ENCODE data around the gene LRP3. TPM values are rescaled to one million over a fixed set of nuclear protein-coding genes. Genes with fewer than 3 reads are reported as not detected.

Gene LRP3
- total and polyA plus RNA-seq, 2 of the 13 experiments (the other 11 are each of a cell fraction or from before 2014, with no cell fraction given): 17.6 to 51.6 TPM

DNA sequence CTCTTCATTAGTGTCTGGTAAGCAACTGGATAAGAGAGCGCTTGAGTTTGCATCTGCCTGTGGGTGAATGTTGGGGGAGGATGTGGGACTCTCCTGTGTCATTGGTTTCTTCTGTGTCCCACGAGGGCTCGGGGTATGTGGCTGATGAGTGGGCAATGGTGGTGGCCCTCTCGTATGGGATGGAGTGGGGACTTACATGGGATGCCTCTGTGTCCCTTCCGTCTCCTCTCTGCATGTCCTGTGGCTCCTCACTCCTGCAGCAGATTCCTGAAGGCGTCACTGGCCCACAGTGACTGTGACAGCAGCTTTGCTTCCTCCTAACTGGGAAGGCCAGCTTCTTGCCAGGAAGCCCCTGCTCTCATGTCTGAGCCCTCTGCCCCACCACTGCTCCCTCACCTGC is 2.6 kb upstream of the LRP3 start (continued):
- TF ChIP-seq, protein P1, sequence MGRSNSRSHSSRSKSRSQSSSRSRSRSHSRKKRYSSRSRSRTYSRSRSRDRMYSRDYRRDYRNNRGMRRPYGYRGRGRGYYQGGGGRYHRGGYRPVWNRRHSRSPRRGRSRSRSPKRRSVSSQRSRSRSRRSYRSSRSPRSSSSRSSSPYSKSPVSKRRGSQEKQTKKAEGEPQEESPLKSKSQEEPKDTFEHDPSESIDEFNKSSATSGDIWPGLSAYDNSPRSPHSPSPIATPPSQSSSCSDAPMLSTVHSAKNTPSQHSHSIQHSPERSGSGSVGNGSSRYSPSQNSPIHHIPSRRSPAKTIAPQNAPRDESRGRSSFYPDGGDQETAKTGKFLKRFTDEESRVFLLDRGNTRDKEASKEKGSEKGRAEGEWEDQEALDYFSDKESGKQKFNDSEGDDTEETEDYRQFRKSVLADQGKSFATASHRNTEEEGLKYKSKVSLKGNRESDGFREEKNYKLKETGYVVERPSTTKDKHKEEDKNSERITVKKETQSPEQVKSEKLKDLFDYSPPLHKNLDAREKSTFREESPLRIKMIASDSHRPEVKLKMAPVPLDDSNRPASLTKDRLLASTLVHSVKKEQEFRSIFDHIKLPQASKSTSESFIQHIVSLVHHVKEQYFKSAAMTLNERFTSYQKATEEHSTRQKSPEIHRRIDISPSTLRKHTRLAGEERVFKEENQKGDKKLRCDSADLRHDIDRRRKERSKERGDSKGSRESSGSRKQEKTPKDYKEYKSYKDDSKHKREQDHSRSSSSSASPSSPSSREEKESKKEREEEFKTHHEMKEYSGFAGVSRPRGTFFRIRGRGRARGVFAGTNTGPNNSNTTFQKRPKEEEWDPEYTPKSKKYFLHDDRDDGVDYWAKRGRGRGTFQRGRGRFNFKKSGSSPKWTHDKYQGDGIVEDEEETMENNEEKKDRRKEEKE (IDR thresholded peaks at IDR 0.05): no peak
- TF ChIP-seq AGO1 (IDR thresholded peaks at IDR 0.05; ENCODE audit: low read depth, low read length, poor library complexity, severe bottlenecking) (no peak), CHD4 (IDR thresholded peaks at IDR 0.05; ENCODE audit: borderline replicate concordance, low read length) (no peak), ETV6 (CRISPR knock-in tag; conservative IDR thresholded peaks at IDR 0.05) (no peak)

- ChIA-PET CTCF (ENCODE audit: low intra/inter-chr PET ratio, low total read pairs) (no interaction called here), POLR2A (no interaction called here)
- TF ChIP-seq STAG1 (CRISPR knock-in tag; IDR thresholded peaks at IDR 0.05): 0 out of 2 replicates have a peak, but pooled peaks have one; percentile 16
- TF ChIP-seq ZNF224 (CRISPR knock-in tag; IDR thresholded peaks at IDR 0.05): no peak
- peak; percentile 41 for TF ChIP-seq CTCF (CRISPR knock-in tag; IDR thresholded peaks at IDR 0.05)
- 0 out of 2 replicates have a peak, but pooled peaks have one; percentile 49 for TF ChIP-seq ZBTB7A (CRISPR knock-in tag; IDR thresholded peaks at IDR 0.05)
- no peak for TF ChIP-seq REL (CRISPR knock-in tag; conservative IDR thresholded peaks at IDR 0.05)
- no TSS peak for BruUV-seq (replicated peaks)
- H3K27ac ChIP-seq (ENCODE audit: extremely low read length, insufficient read depth, low read length): no peak overlapping the region
- no peak overlapping the region for H3K4me2 ChIP-seq (ENCODE audit: low read depth, low read length)
- 66% methylated on average over 7 of the region's 7 CpGs for whole genome bisulfite sequencing (ENCODE audit: low lambda C conversion rate)
- no peak overlapping the region for H3K9ac ChIP-seq (ENCODE audit: insufficient read depth, low read depth, low read length)
- peaks cover 10% of the 10 kb centered on the region for H3K79me2 ChIP-seq (ENCODE audit: insufficient read depth, low read length)
- H3K4me1 ChIP-seq (ENCODE audit: insufficient read depth, low read length): peaks cover 23% of the 10 kb centered on the region
- H3K27me3 ChIP-seq (ENCODE audit: control insufficient read depth in 1 of 2, insufficient read depth in 2 of 2, low read length in 2 of 2): peaks cover 1 to 6% of the 10 kb centered on the region in 2 experiments; a peak in 2 of 5 replicates
- FAIRE-seq: no peak
- H2AFZ ChIP-seq (ENCODE audit: low read length): no peak overlapping the region
- H3K4me3 ChIP-seq (replicated peaks in 1 of 3; ENCODE audit: insufficient read depth in 1 of 3, low read depth in 2 of 3, low read length in 3 of 3): no peak overlapping the region
- H4K20me1 ChIP-seq (ENCODE audit: insufficient read depth, low read length): no peaks in the 10 kb centered on the region
- no peaks in the 10 kb centered on the region for H3K9me3 ChIP-seq (ENCODE audit: low read length)
- intact Hi-C loops (cut with micrococcal nuclease; ENCODE audit: unreplicated experiment) (no loop called here), in situ Hi-C loops (cut with HindIII; ENCODE audit: extremely low pct_ligation_motif_present, low pct_unique_long_range_greater_than_20kb) (no loop called here)
- no peak for ATAC-seq
- H3K36me3 ChIP-seq (replicated peaks in 1 of 2; ENCODE audit: control insufficient read depth in 1 of 2, insufficient read depth in 2 of 2, low read length in 2 of 2): 0 out of 5 replicates have a peak, but pooled peaks cover 0 to 7% of the 10 kb centered on the region in 2 experiments
- no peak for DNase-seq (ENCODE audit: low spot score)
These were observed 2.1 kb upstream of the LRP3 start for GRCh38 chr19:33192010-33192409.
